ENCODE data around the gene AIFM3. TPM values are rescaled to one million over a fixed set of nuclear protein-coding genes. Genes with fewer than 3 reads are reported as not detected.

Gene AIFM3
- total and polyA plus RNA-seq, 2 donors (not counting 3 experiments of a cell fraction or from before 2014, with no cell fraction given): 0.15 TPM; not detected in 1

DNA sequence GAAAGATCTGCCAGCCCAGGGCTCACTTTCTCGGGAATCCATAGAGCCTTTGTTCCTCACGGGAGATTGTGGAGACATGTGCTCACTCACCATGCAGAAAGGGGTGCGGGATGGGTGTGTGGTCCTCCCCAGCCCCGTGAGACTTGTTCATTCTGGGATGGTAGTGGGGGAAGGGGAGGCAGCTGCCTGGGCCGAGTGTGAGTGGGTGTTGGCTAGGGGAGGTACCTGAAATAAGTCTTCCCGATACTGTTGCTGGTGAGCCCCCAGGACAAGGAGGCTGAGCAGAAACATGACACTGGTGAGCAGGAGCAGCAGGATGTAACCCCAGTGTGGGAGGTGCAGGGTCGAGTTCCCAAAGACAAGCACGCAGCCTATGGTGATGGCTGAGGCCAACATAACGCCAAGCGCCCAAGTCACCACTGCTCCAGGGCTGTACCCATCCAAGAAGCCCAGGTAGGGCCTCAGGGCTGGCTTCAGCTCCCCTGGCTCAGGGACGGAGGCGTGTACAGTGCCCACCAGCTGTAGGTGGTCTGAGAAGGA lies 62.5 kb downstream of the AIFM3 start:
- peaks cover 20 to 27% of the 10 kb centered on the region in 2 experiments for H3K27me3 ChIP-seq (ENCODE audit: control insufficient read depth in 2 of 2, insufficient read depth in 2 of 2, low read length in 2 of 2)
- H3K27ac ChIP-seq (ENCODE audit: insufficient read depth, low read depth, low read length): no peak overlapping the region
- TF ChIP-seq POLR2A (IDR thresholded peaks at IDR 0.05; ENCODE audit: low read depth, low read length) (no peak), JUN (IDR thresholded peaks at IDR 0.05; ENCODE audit: borderline replicate concordance, insufficient read depth, insufficient read length, low read depth) (no peak), MYC (IDR thresholded peaks at IDR 0.05; ENCODE audit: low read depth, low read length) (no peak), POLR2AphosphoS5 (IDR thresholded peaks at IDR 0.05; ENCODE audit: insufficient read depth, low read depth, low read length) (no peak)
- TF ChIP-seq, protein P1, sequence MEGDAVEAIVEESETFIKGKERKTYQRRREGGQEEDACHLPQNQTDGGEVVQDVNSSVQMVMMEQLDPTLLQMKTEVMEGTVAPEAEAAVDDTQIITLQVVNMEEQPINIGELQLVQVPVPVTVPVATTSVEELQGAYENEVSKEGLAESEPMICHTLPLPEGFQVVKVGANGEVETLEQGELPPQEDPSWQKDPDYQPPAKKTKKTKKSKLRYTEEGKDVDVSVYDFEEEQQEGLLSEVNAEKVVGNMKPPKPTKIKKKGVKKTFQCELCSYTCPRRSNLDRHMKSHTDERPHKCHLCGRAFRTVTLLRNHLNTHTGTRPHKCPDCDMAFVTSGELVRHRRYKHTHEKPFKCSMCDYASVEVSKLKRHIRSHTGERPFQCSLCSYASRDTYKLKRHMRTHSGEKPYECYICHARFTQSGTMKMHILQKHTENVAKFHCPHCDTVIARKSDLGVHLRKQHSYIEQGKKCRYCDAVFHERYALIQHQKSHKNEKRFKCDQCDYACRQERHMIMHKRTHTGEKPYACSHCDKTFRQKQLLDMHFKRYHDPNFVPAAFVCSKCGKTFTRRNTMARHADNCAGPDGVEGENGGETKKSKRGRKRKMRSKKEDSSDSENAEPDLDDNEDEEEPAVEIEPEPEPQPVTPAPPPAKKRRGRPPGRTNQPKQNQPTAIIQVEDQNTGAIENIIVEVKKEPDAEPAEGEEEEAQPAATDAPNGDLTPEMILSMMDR (IDR thresholded peaks at IDR 0.05; ENCODE audit: extremely low read depth in 1 of 2, insufficient read depth in 1 of 2, low read depth in 1 of 2, low read length in 2 of 2): no peak
- FAIRE-seq (no peak), DNase-seq (ENCODE audit: low read depth, low spot score) (no peak)
- H3K9ac ChIP-seq (replicated peaks; ENCODE audit: extremely low read depth, insufficient read depth, low read length): no peak overlapping the region
- no peak overlapping the region for H2AFZ ChIP-seq (ENCODE audit: low read depth, low read length)
- H3K4me1 ChIP-seq (ENCODE audit: control insufficient read depth, extremely low read depth, insufficient read depth, low read length): no peaks in the 10 kb centered on the region
- no peaks in the 10 kb centered on the region for H3K9me3 ChIP-seq (replicated peaks; ENCODE audit: control insufficient read depth, insufficient read depth, low read length)
- intact Hi-C loops (cut with micrococcal nuclease): no loop called here
- BruUV-seq (replicated peaks): no TSS peak
- H3K4me3 ChIP-seq (replicated peaks in 1 of 3; ENCODE audit: insufficient read depth in 1 of 3, low read depth in 1 of 3, low read length in 3 of 3): no peak overlapping the region
- H4K20me1 ChIP-seq (replicated peaks; ENCODE audit: control insufficient read depth, extremely low read depth, insufficient read depth, low read length): no peaks in the 10 kb centered on the region
- H3K36me3 ChIP-seq (ENCODE audit: control insufficient read depth in 2 of 2, extremely low read depth in 1 of 2, insufficient read depth in 2 of 2, low read length in 2 of 2): no peaks in the 10 kb centered on the region
- no peak overlapping the region for H3K4me2 ChIP-seq (ENCODE audit: insufficient read depth, low read length)
- H3K79me2 ChIP-seq (ENCODE audit: control insufficient read depth, insufficient read depth, low read length): no peaks in the 10 kb centered on the region
- no peaks in the 10 kb centered on the region for H3K9me1 ChIP-seq (replicated peaks; ENCODE audit: control insufficient read depth, extremely low read depth, insufficient read depth, low read length)
- dilution Hi-C loops (cut with MboI; ENCODE audit: extremely low pct_ligation_motif_present, low sequenced_read_pairs): no loop called here
- CTCF ChIA-PET: no interaction called here
- POLR2A ChIA-PET: no interaction called here

DNA sequence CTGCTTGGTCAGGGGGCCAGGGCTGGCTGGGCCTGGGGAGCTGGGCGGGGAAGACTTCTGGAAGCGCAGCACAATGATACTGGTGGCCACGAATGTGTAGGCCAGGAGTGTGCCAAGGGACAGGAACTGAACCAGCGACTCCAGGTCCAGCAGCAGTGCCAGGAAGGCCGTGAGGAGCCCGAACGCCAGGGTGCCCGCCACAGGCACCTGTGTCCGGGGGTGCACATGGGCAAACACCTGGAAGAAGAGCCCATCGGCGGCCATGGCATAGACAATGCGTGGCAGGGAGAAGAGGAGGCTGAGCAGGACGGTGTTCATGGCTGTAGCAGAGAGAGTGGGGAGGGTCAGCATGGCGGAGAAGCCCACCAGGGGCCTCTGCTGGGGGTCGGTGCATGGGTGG lies 63.0 kb downstream of the AIFM3 start:
- FAIRE-seq (no peak), DNase-seq (ENCODE audit: low read depth, low spot score) (no peak)
- Histone ChIP-seq H4K20me1 (replicated peaks; ENCODE audit: control insufficient read depth, extremely low read depth, insufficient read depth, low read length) (no peaks in the 10 kb centered on the region), H3K9me3 (replicated peaks; ENCODE audit: control insufficient read depth, insufficient read depth, low read length) (no peaks in the 10 kb centered on the region), H2AFZ (ENCODE audit: low read depth, low read length) (no peak overlapping the region), H3K4me3 (replicated peaks in 1 of 3; ENCODE audit: insufficient read depth in 1 of 3, low read depth in 1 of 3, low read length in 3 of 3) (no peak overlapping the region), H3K27me3 (ENCODE audit: control insufficient read depth in 2 of 2, insufficient read depth in 2 of 2, low read length in 2 of 2) (peaks cover 20 to 27% of the 10 kb centered on the region in 2 experiments), H3K27ac (ENCODE audit: insufficient read depth, low read depth, low read length) (no peak overlapping the region), H3K36me3 (ENCODE audit: control insufficient read depth in 2 of 2, extremely low read depth in 1 of 2, insufficient read depth in 2 of 2, low read length in 2 of 2) (no peaks in the 10 kb centered on the region), H3K4me2 (ENCODE audit: insufficient read depth, low read length) (no peak overlapping the region), H3K9ac (replicated peaks; ENCODE audit: extremely low read depth, insufficient read depth, low read length) (no peak overlapping the region), H3K4me1 (ENCODE audit: control insufficient read depth, extremely low read depth, insufficient read depth, low read length) (no peaks in the 10 kb centered on the region), H3K9me1 (replicated peaks; ENCODE audit: control insufficient read depth, extremely low read depth, insufficient read depth, low read length) (no peaks in the 10 kb centered on the region), H3K79me2 (ENCODE audit: control insufficient read depth, insufficient read depth, low read length) (no peaks in the 10 kb centered on the region)
- TF ChIP-seq POLR2AphosphoS5 (IDR thresholded peaks at IDR 0.05; ENCODE audit: insufficient read depth, low read depth, low read length) (no peak), EZH2 (IDR thresholded peaks at IDR 0.05; ENCODE audit: borderline replicate concordance, low read depth, low read length, severe bottlenecking) (no peak)
- TF ChIP-seq, protein P1 (IDR thresholded peaks at IDR 0.05; ENCODE audit: extremely low read depth in 1 of 2, insufficient read depth in 1 of 2, low read depth in 1 of 2, low read length in 2 of 2): no peak
- ChIA-PET POLR2A (no interaction called here), CTCF (no interaction called here)
- BruUV-seq (replicated peaks): no TSS peak
- intact Hi-C loops (cut with micrococcal nuclease): no loop called here
- dilution Hi-C loops (cut with MboI; ENCODE audit: extremely low pct_ligation_motif_present, low sequenced_read_pairs): no loop called here

All from endothelial cell of umbilical vein (primary cell).